SHP77 treated with DMSO at 0.1 percent for 48 hours (cell line): Measurements from ENCODE around the gene RBM41.
"Not testable (repeated sequence)": the region's sequence is repeated elsewhere in the genome, so short reads cannot be mapped to it uniquely, and the experiment has no call there.

Experiments
- DNase-seq: peaks from one replicate; lab custom pipeline; 2025; lab: John Stamatoyannopoulos, UW

RBM41 gene

DNA sequence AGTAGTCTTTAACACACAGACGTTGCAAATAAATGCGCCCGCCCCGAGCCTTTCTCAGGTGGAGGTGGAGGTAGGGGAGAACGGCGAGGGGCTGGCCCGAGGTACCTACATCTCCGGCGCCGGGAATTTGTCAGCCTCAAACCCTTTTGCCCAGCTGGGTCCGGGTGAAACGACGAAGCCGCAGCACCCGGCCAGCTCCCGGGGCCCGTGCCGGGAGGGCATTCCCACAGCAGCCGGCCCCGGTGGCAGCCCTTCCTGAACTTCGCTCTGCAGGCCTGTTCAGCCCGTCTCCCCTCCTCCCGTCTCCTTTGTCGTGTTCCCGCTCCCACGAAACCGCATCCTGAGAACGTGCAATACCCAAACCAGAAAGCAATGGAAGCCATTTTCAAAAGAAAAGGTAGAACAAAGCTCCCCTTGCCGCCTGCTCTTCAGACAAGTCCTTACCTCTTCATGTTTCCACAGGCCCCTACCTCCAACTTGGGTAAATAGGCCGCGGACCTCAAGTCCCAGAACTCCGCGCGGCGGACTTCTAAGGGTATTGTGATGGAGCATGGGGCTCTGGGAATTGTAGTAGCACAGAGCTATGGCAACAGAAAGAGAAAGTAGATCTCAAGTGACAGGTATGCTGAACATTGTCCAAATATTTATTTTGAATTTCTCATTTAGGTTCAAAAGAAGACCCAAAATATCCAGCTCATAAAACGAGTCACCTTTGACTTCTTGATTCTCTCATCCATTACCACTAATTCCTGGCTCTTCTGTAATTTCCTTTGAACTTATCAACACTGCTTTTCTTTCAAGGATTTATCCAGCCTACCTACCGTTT, at the start of gene RBM41:
Gene RBM41 (minus strand): TSS at position 501 of the 826 bp plus-strand sequence. CDS start 49 bp downstream, at position 452.
- DNase-seq, result peak; percentile 60

DNA sequence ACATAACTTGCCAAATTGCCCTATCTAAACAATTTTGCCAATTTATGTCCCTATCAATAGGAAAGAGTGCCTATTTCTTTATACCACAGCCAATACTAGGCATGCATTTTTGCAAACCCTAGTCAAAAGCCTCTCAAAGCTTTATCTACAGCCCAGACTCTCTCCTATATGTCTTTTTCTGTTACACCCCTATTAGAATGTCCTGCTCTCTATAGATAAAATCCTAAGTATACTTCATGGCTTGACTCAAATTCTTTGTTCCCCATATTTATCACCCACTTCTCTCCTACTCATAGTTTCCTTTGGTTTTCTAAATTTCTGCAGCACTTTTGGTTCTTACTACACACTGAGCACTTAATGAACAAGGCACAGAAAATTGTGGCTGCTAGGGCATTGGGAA, 49.6 kb upstream of the RBM41 start:
- no peak for DNase-seq

DNA sequence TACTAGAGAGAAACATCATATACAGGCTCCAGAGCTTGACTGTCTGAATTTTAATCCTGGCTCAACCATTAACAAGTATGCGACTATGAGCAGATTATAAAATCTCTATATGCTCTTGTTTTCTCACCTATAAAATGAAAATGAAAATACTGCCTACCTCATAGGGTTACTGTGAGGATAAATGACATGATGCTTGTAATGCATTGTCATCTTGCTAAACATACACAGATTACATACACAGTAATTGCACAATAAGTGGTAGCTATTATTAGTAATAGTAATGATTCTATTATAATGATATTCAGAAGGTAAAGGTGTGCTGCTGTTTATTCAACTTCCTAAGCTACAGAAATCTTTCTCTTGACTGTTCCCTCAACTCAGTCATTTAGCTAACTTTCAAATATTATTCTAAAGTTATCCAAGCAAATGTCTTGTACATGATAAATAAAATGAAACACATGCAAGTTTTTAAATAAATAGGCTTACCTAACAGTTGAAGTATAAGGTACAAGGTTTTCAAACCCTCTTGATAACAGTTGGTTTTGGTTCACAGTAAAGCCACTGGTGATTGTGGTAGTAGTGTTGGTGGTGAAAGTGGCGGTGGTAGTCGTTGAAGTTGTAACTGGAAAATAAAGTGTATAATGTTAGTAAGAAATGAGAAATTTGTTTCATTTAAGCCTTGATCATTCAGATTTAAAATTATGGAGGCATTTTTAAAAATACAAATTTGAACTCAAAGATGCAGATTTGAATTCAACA, 48.7 kb upstream of the RBM41 start:
- DNase-seq, result no peak

DNA sequence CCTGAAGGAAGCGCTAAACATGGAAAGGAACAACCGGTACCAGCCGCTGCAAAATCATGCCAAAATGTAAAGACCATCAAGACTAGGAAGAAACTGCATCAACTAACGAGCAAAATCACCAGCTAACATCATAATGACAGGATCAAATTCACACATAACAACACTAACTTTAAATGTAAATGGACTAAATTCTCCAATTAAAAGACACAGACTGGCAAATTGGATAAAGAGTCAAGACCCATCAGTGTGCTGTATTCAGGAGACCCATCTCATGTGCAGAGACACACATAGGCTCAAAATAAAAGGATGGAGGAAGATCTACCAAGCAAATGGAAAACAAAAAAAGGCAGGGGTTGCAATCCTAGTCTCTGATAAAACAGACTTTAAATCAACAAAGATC, 39.0 kb upstream of the RBM41 start:
- DNase-seq, result not testable (repeated sequence)

DNA sequence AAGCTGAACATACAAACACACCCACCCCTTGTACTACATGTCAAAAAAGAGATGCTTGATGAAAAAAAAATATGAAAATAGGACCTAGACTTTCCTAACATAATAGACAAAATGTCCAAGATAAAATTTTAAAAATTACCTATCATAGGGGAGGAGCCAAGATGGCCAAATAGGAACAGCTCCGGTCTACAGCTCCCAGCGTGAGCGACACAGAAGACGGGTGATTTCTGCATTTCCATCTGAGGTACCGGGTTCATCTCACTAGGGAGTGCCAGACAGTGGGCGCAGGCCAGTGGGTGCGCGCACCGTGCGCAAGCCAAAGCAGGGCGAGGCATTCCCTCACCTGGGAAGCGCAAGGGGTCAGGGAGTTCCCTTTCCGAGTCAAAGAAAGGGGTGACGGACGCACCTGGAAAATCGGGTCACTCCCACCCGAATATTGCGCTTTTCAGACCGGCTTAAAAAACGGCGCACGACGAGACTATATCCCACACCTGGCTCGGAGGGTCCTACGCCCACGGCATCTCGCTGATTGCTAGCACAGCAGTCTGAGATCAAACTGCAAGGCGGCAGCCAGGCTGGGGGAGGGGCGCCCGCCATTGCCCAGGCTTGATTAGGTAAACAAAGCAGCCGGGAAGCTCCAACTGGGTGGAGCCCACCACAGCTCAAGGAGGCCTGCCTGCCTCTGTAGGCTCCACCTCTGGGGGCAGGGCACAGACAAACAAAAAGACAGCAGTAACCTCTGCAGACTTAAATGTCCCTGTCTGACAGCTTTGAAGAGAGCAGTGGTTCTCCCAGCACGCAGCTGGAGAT, 37.2 kb upstream of the RBM41 start:
- not testable (repeated sequence) for DNase-seq

DNA sequence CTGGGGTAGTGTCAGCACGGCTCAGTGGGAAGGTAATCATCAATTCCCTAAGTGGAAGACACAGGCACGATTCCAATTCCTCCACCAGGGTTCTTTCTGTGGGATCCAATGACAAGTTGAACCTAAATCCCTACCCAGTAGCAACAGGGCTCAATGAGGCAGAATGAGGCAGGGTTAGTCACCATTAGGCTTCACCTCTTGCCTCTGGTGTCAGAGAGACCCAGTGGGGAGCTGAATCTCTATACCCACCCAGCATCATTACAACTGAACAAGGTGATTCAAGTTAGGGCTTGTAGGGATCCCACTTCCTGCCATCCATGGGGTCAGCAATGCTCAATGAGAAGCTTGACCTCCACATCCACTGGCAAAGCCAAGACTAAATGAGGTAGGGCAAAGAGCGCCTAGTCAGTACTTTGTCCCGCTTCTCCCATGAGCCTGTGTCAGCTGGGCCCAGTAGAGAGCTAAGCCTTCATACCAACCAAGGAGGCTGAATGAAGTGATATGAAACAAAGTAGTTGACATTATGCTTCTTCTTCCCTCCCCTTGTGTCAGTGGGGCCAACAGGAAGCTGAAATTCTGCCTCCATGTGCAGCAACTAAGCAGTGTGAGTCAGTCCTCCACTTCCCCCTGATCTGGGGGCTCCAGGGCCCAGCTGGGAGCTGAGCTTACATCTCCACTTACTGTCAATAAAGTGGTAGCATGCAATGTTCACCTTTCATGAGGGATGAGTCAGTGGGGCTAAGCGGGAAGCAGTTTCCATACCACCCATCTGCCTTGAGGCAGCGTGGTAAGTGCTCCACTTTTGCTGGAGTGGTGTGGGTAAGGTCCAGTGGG, 36.4 kb upstream of the RBM41 start:
- DNase-seq, result no peak

DNA sequence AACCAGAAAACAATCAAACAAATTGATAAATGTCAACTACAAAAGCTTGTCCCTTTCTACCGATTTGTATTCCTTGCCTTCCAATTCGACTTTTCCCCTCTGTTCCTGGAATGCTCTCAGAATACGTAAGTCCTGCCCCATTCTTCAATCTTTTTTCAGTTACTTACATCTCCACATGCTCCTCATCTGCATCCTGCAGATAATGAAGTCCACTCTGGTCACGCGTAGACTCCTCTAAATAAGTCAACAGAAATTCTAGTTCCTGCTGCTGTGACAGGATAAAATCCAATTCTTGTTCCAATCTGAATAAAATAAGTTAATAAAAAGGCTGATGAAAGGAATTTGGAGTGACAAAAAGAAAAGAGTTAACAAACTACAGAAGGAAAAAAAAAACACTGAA, 34.4 kb upstream of the RBM41 start:
- DNase-seq, result no peak

DNA sequence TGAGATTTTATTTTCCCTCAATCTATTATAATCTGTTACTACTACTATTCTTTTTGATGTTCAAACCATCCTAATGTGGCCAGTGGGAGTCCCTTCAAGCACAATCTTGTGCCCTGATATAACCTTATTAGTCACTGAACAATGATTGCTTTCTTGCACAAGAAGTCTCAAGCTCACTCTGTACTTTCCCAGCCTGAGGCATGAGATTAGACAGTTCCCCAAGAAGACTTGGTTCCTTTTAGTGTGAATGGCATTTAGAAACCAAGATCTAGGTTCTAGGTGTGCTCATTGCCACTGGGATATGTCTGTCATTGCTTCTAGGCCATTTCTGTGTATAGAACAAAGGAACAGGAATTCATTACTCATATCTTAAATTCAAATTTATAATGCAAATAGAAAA, 28.0 kb upstream of the RBM41 start:
- DNase-seq, result no peak

DNA sequence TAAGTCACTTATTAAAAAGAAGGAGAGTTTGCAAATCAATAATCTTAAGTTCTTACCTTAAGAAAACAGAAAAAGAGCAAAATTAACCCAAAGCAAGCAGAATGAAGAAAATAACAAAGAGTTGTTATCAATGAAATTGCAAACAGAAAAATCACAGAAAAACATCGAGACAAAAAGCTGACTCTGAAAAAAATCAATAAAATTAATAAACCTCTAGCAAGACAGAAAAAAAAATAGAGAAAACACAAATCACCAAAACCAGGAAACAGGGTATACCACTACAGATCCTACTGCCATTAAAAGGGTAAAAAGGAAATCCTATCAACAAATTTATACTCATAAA, 17.3 kb upstream of the RBM41 start:
- no peak for DNase-seq

DNA sequence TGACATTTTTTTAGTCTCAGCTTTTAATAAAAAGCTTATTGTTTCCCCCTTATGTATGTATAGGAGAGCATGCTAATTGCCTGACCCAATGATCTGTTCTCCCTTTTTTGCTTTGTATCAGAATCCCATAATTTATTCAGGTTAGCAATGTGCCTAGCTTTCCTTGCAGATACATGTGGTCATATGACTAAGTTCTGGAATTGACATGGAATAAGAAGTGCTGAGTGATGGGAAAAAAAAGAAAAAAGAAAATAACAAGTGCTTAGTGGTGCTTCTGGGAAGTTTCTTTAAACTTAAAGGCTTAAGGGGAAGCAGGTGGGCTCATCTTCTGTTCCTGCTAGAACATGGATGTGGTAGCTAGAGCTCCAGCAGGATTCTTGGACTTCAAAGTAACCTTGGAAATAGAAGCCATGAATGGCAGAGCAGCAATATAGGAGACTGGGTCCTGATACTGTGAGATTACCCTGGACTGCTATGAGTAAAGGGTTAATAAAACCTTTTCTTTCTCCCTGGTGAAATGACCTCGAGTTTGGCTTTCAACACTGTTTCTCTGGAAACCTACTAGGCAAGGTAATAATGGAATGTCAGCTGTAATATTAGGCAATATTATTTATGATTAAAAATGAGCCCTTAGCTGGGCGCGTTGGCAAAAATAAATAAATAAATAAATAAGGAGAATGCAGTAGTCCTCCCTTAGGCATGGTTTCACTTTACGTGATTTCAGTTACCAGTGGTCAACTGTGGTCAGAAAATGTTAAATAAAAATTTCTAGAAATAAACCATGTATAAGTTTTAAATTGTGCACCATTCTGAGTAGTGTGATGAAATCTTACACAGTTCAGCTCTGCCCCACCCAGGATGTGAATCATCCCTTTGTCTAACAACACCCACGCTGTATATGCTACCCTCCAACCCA, 16.7 kb upstream of the RBM41 start:
- DNase-seq, result no peak

DNA sequence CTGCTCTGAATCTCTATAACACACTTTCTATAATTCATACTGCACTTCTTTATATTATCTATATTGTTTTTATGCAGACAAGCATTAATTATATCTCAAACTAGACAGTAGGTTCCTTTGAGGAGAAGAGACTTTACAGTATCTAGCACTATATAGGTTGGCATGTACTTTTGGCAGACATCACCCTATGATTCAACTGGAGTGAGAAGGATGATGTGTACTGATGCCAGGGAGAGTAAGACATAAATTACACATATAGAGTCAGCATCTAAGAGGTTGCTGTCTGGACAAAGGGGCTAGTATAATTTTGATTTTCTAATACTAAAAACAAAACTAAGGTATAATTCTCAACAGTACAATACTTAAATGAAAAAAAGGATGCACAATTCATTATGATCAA, 5.1 kb upstream of the RBM41 start:
- no peak for DNase-seq

DNA sequence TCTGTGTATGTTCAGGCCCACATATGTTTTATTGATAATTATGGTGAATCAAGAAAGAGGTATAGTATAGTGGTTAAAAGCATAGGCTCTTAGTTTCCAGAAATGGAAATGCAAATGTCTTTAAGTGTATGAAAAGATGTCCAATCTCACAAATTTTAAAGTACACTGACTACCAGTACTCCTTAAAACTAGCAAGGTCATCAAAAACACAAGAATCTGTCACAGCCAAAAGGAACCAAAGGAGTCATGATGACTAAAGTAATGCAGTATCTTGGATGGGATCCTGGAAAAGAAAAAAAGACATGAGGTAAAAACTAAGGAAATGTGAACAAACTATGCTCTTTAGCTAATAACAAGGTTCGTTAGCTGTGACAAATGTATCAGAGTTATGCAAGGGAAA, 661 bp upstream of the RBM41 start:
- DNase-seq, result no peak

DNA sequence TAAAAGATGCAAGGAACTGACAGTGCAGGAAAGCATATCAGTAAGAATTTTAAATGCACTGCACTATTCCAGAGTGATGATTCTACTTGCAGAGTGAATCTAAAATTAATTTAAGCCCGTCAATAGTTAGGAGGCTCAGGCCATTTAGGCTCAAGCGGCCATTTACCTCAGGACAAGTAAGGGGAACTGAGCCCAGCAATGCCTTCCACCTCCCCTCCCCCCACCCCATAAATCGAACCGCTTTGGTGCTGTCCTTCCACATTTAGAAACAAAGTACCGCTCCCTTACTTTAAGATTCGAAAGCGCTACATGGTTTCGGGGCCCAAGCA, 665 bp downstream of the RBM41 start:
- no peak for DNase-seq

DNA sequence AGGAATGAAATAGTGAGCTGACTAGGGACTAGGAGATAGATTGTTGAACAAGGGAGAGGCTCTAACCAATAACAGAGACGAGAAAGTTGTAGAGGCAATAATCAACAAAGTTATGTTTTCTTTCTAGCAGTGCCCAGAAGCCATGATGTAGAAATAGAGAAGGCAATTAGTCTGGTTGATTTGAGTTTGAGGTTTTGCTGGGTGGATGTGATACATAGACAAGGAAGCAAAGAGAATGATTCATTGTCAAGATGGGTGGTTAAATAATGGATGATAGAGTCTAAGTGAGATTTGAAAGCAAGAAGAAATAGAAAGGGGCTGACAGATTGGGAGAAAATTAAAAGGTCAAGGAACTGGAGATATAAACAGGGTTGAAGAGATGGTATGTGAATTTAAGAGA, 11.2 kb downstream of the RBM41 start:
- DNase-seq, result no peak

DNA sequence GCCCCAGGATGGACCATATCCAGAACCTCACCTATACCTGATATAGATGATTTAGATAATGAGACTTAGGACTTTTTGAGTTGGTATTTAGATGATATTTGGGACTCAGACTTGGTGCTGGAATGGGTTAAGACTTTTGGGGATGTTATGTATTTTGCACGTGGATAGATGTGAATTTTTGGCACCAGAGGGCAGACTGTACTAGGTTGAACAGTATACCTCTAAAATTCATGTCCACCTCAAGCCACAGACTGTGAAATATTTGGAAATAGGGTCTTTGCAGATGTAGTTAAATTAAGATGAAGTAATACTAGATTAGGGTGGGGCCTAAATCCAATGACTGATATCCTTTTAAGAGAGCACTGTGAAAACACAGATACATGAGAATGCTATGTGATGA, 15.6 kb downstream of the RBM41 start:
- no peak for DNase-seq

DNA sequence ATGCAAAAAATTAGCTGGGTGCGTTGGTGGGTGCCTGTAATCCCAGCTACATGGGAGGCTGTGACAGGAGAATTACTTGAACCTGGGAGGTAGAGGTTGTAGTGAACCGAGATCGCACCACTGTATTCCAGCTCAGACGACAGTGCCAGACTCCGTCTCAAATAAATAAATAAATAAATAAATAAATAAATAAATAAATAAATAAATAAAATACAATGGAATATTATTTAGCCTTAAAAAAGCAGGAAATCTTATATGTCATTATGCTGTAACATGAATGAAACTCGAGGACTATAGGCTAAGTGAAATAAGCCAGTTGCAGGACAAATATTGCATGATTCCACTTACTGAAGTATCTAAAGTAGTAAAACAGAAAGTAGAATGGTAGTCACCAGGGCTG, 42.5 kb downstream of the RBM41 start:
- no peak for DNase-seq

DNA sequence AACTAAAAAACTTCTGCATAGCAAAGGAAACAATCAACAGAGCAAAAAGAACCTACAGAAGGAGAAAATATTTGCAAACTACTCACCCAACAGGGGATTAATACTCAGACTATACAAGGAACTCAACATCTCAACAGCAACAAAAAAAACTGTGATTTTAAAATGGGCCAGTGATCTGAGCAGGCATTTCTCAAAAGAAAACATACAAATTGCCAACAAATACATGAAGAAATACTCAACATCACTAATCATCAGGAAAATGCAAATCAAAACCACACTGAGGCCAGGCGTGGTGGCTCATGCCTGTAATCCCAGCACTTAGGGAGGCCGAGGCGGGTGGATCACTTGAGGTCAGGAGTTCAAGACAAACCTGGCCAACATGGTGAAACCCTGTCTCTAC, 60.9 kb downstream of the RBM41 start:
- not testable (repeated sequence) for DNase-seq

DNA sequence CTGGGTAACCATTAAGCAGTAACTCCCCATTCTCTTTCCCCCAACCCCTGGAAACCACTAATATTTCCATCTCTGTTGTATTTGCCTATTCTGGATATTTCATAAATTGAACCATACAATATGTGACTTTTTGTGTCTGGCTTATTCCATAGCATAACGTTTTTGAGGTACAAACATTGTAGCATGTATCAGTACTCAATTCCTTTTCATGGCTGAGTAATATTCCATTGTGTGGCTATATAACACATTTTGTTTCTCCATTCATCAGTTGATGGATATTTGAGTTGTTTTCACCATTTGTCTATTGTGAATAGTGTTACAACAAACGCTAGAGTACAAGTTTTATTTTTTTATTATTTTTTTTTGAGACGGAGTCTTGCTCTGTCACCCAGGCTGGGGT, 63.6 kb downstream of the RBM41 start:
- no peak for DNase-seq

DNA sequence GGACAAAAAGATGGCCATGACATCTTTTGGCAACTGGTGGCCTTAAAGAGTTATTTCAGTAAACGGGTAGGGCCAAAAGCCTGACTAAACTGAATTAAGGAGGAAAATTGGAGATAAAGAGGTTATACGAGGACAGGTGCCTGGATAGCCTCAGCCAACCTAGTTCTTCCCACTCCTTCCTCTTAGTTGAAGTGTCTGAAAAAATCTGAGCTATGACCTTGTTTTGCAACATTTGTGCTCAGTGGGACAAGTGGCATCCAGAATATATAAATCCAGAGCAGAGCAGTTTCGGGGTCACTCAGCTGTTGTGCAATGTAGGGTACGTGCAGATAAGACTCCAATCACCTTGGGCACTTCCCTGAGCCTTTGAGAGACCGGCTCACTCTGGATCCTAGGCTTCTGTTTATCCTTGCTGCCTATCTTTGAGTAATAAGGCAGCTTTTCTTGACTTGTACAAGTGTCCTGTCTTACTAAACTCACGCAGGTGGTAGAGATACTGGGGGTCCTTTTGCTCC, 68.4 kb downstream of the RBM41 start:
- no peak for DNase-seq

DNA sequence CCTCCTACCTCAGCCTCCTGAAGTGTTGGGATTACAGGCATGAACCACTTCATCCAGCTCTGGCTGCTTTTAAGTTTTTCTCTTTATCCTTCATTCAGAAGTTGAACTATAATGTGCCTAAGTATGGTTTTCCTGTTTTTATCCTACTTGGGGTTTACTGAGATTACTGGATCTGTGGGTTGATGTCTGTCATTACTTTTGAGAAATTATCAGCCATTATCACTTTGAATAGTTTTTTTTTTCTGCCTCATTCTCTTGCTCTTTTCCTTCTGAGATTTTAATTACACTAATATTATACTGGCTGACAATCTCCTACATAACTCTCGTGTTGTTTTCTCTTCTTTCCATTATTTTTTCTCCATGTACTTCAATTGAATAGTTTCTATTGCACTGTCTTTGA, 71.0 kb downstream of the RBM41 start:
- DNase-seq, result no peak

DNA sequence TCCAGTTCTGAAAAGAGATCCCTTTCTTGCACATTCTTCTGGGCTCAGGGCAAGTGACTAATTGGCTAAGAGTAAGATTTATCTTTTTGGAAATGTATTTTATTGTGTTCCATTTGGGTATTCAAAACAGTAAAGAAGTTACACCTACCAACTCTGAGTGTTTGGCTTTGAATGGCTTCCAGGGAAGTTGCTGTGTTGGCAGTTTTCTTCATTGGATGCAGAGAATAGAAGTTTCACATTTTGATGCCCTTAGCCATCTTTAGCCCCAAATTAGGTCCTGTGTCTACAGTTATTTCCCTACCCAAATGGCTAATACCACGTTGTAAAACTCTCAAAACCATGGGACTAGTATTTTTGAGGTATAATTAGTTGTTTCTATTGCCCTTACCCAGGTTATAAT, 88.9 kb downstream of the RBM41 start:
- DNase-seq, result no peak
